IMR-90 (cell line): ENCODE results near the gene GLIS1. TPM values are rescaled to one million over a fixed set of nuclear protein-coding genes. Genes with fewer than 3 reads are reported as not detected.

Experiments
- ATAC-seq: fragments of 200-7000 bp; cut with Tn5 transposase; 2 replicates; pipeline ENCODE4 v1.9.1; 2020; ENCODE audit warnings: low read depth, mild to moderate bottlenecking, moderate library complexity
- BruUV-seq: library from RNA; stranded (reverse); fragments of 400-500 nt; replicated peaks from 2 replicates; lab custom pipeline; 2021; lab: Mats Ljungman, UMichigan
- CTCF ChIA-PET: fragments of 300-600 bp; formaldehyde crosslinking; extraction: SDS; loops from one replicate; lab custom pipeline; 2021; ENCODE audit warnings: antibody characterized with exemption; lab: Yijun Ruan, JAX
- POLR2A ChIA-PET: fragments of 300-600 bp; sonication (Branson Sonifier 250); formaldehyde crosslinking; loops from one replicate; lab custom pipeline; 2022; ENCODE audit warnings: antibody characterized with exemption; ENCODE audit not compliant: unreplicated experiment; lab: Charles Lee
- DNase-seq: peaks from one replicate; pipeline ENCODE4 v3.0.0; 2013
- H2AFZ ChIP-seq: replicated peaks from 2 replicates; pipeline ENCODE3; 2013; ENCODE audit warnings: low read length, mild to moderate bottlenecking; ENCODE audit not compliant: poor library complexity
- H2AK5ac ChIP-seq: 2 replicates; pipeline ENCODE4 v1.6.1; 2013; ENCODE audit warnings: low read depth, low read length, inconsistent platforms
- H2AK9ac ChIP-seq: replicated peaks from 2 replicates; pipeline ENCODE3; 2013; ENCODE audit warnings: mild to moderate bottlenecking, low read depth, low read length, moderate library complexity; ENCODE audit not compliant: poor library complexity
- H2BK120ac ChIP-seq: 2 replicates; pipeline ENCODE4 v1.6.1; 2013; ENCODE audit warnings: low read depth, low read length, inconsistent platforms
- H2BK15ac ChIP-seq: 3 replicates; pipeline ENCODE4 v1.6.1; 2013; ENCODE audit warnings: low read depth, low read length, inconsistent platforms
- H2BK20ac ChIP-seq: 2 replicates; pipeline ENCODE4 v1.6.1; 2013; ENCODE audit warnings: low read depth, mild to moderate bottlenecking, inconsistent platforms, low read length, moderate library complexity
- H2BK5ac ChIP-seq: 2 replicates; pipeline ENCODE4 v1.6.1; 2013; ENCODE audit warnings: mild to moderate bottlenecking, low read depth, low read length, inconsistent platforms; ENCODE audit not compliant: poor library complexity, severe bottlenecking
- H3K14ac ChIP-seq: replicated peaks from 2 replicates; pipeline ENCODE4 v1.6.1; 2013; ENCODE audit warnings: low read depth, low read length, inconsistent platforms
- H3K18ac ChIP-seq: 2 replicates; pipeline ENCODE4 v1.6.1; 2013; ENCODE audit warnings: low read depth, low read length, control low read depth
- H3K23ac ChIP-seq: 2 replicates; pipeline ENCODE4 v1.6.1; 2013; ENCODE audit warnings: low read depth, low read length, inconsistent platforms
- H3K27ac ChIP-seq: 2 replicates; pipeline ENCODE4 v1.5.1; 2013; ENCODE audit warnings: mild to moderate bottlenecking, control low read depth, low read length; ENCODE audit not compliant: insufficient read depth
- H3K27me3 ChIP-seq: 2 replicates; pipeline ENCODE4 v1.6.1; 2013; ENCODE audit warnings: low read length; ENCODE audit not compliant: control insufficient read depth, insufficient read depth
- H3K36me3 ChIP-seq: 2 replicates; pipeline ENCODE4 v1.6.1; 2013; ENCODE audit warnings: low read length, mixed read lengths; ENCODE audit not compliant: control insufficient read depth, insufficient read depth
- H3K4ac ChIP-seq: 2 replicates; pipeline ENCODE4 v1.6.1; 2013; ENCODE audit warnings: low read depth, low read length, inconsistent platforms
- H3K4me1 ChIP-seq: 2 replicates; pipeline ENCODE4 v1.6.1; 2013; ENCODE audit warnings: low read length, mixed read lengths; ENCODE audit not compliant: control insufficient read depth, insufficient read depth
- H3K4me2 ChIP-seq: 2 replicates; pipeline ENCODE4 v1.6.1; 2013; ENCODE audit warnings: low read depth, mild to moderate bottlenecking, control low read depth, low read length, moderate library complexity
- H3K4me3 ChIP-seq: 2 replicates; pipeline ENCODE4 v1.5.1; 2013; ENCODE audit warnings: low read depth, mild to moderate bottlenecking, control low read depth, low read length, moderate library complexity; ENCODE audit not compliant: insufficient read depth
- H3K56ac ChIP-seq: 2 replicates; pipeline ENCODE4 v1.6.1; 2013; ENCODE audit warnings: low read length, inconsistent platforms; ENCODE audit not compliant: insufficient read depth; ENCODE audit errors: extremely low read depth
- H3K79me1 ChIP-seq, 2 experiments: 2 replicates each; pipeline ENCODE4 v1.6.1; 2013; ENCODE audit warnings: low read length in 2 of 2, inconsistent platforms in 1 of 2, low read depth in 1 of 2
- H3K9ac ChIP-seq: 2 replicates; pipeline ENCODE4 v1.6.1; 2013; ENCODE audit warnings: low read depth, low read length, control low read depth
- H3K9me1 ChIP-seq: 2 replicates; pipeline ENCODE4 v1.6.1; 2013; ENCODE audit warnings: low read length, inconsistent platforms; ENCODE audit not compliant: insufficient read depth
- H3K9me3 ChIP-seq: 2 replicates; pipeline ENCODE4 v1.6.1; 2013; ENCODE audit warnings: low read length; ENCODE audit not compliant: control insufficient read depth, insufficient read depth
- H4K20me1 ChIP-seq: 2 replicates; pipeline ENCODE4 v1.6.1; 2013; ENCODE audit warnings: low read length, inconsistent platforms; ENCODE audit not compliant: insufficient read depth
- H4K5ac ChIP-seq: 2 replicates; pipeline ENCODE4 v1.6.1; 2013; ENCODE audit warnings: mild to moderate bottlenecking, low read depth, low read length, control low read depth
- H4K8ac ChIP-seq, 2 experiments: 2 replicates each; pipeline ENCODE4 v1.6.1; 2013; ENCODE audit warnings: low read depth in 2 of 2, low read length in 2 of 2, control low read depth in 1 of 2, inconsistent platforms in 1 of 2
- H4K91ac ChIP-seq: 2 replicates; pipeline ENCODE4 v1.6.1; 2013; ENCODE audit warnings: low read depth, low read length, inconsistent platforms; ENCODE audit not compliant: insufficient read depth
- CHD1 ChIP-seq: IDR thresholded peaks from 2 replicates; pipeline ENCODE4 v1.6.1; 2012; ENCODE audit warnings: low read depth, low read length, improper control_type of control experiment
- FOS ChIP-seq: fragments of 150-350 bp; IDR thresholded peaks from 2 replicates; pipeline ENCODE4 v1.6.1; 2016; ENCODE audit warnings: low read depth, low read length
- MAZ ChIP-seq: IDR thresholded peaks from 2 replicates; pipeline ENCODE4 v1.6.1; 2012; ENCODE audit warnings: low read depth, mild to moderate bottlenecking, low read length, improper control_type of control experiment, moderate library complexity, borderline replicate concordance
- MXI1 ChIP-seq: IDR thresholded peaks from 2 replicates; pipeline ENCODE4 v1.6.1; 2012; ENCODE audit warnings: low read depth, mild to moderate bottlenecking, low read length, moderate library complexity, borderline replicate concordance
- POLR2A ChIP-seq: IDR thresholded peaks from 2 replicates; pipeline ENCODE4 v1.6.1; 2012; ENCODE audit warnings: mild to moderate bottlenecking, low read depth, low read length
- SMC3 ChIP-seq: fragments of 150-350 bp; IDR thresholded peaks from 2 replicates; pipeline ENCODE4 v1.6.1; 2016; ENCODE audit warnings: low read depth, mild to moderate bottlenecking, antibody characterized with exemption, low read length, moderate library complexity
- WGBS, 2 experiments: methylation state at CpG; one replicate each; pipeline versions ENCODE4 v1.1.5 to v1.1.7; 2013; ENCODE audit warnings: missing lambda C conversion rate in 2 of 2; ENCODE audit not compliant: insufficient read length in 1 of 2; ENCODE audit errors: extremely low coverage in 2 of 2; 5-methylcytosine and 5-hydroxymethylcytosine counted together
- dilution Hi-C: fragments of 300-500 bp; cut with HindIII; formaldehyde crosslinking; loops from one replicate; pipeline ENCODE4 v1.14.3; 2018; ENCODE audit warnings: low sequenced_read_pairs; ENCODE audit not compliant: unreplicated experiment
- in situ Hi-C: fragments of 300-500 bp; cut with MboI; formaldehyde crosslinking; loops from 3 replicates; pipeline ENCODE4 v1.14.3; 2019; ENCODE audit warnings: low sequenced_read_pairs, inconsistent platforms, mixed read lengths
- intact Hi-C: fragments of 100-400 bp; cut with micrococcal nuclease; formaldehyde crosslinking; loops from 2 replicates; pipeline ENCODE4 v1.10.0; 2022
- polyA plus RNA-seq, 3 experiments: library from polyadenylated mRNA; depleted of rRNA; stranded (reverse); fragments of >200 nt; gene quantifications; 2 replicates each; pipeline ENCODE4 v1.2.3, GENCODE V29; 2012; ENCODE audit warnings: low replicate concordance in 1 of 3
- total RNA-seq: library from RNA; depleted of rRNA; stranded (reverse); fragments of >200 nt; gene quantifications from 2 replicates; pipeline ENCODE4 v1.2.3, GENCODE V29; 2012
- TF ChIP-seq, protein P1 (sequence below): conservative IDR thresholded peaks from 2 replicates; pipeline ENCODE4 v1.5.1; 2012; ENCODE audit warnings: mild to moderate bottlenecking, low read depth, low read length, improper control_type of control experiment
- TF ChIP-seq, protein P2 (sequence below): fragments of 150-350 bp; IDR thresholded peaks from 2 replicates; pipeline ENCODE4 v1.6.1; 2017; ENCODE audit warnings: mild to moderate bottlenecking, antibody characterized with exemption, low read length, low read depth
- TF ChIP-seq, protein P3 (sequence below): fragments of 150-350 bp; IDR thresholded peaks from 2 replicates; pipeline ENCODE4 v1.6.1; 2016; ENCODE audit warnings: low read depth, mild to moderate bottlenecking, low read length, moderate library complexity, borderline replicate concordance

GLIS1 gene
- total and polyA plus RNA-seq, 2 of the 4 experiments (the other 2 are of a cell fraction) = 0.18 to 2.3 TPM

DNA sequence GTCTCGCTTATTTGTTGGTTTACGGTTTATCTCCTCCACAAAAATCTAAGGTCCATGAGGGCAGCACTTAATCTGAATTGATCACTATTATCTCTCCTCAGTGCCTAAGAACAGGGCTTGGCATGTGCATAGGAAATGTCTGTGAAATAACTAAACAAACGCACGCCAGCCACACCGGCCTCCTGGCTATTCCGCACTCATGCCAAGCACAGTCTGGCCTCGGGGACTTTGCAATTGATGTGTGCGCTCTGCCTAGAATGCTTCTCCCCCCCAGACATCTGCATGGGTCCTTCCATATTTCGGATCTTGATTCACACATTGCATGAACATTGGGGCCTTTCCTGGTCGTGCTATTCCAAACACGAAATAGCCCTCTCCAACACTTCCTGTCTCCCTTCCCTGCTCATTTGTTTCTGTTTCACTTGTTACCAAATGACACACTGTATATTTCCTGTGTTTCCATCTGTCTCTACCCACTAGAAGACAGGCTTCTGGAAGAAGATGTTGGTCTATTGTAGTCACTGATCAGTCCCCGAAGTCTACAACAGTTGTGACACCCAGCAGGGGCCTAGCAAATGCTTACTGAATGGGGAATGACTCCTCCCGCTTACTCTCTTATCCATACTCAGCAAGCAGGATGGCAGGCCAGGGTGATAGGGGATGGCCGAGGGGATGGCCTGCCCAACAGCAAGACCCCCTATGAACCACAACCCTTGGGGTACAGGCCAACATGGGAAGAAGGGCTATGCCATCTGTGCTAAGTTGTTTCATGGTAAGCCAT, 93.9 kb downstream of the GLIS1 start:
- H3K4ac ChIP-seq = no peak overlapping the region
- H4K5ac ChIP-seq = no peak overlapping the region
- ChIA-PET CTCF (no interaction called here), POLR2A (no interaction called here)
- no peak overlapping the region for H2AK5ac ChIP-seq
- H2AFZ ChIP-seq = peak overlapping the region; percentile 52
- H3K9me3 ChIP-seq = no peaks in the 10 kb centered on the region
- in situ Hi-C loops (no loop called here), intact Hi-C loops (no loop called here), dilution Hi-C loops (no loop called here)
- no peaks in the 10 kb centered on the region; the same call in 1 of the 2 replicates for H3K4me1 ChIP-seq
- no peak overlapping the region for H3K23ac ChIP-seq
- no peak overlapping the region for H2BK20ac ChIP-seq
- peak; percentile 51; the same call in 1 of the 2 replicates for ATAC-seq
- no peak overlapping the region for H3K56ac ChIP-seq
- no peaks in the 10 kb centered on the region for H3K36me3 ChIP-seq
- H2BK5ac ChIP-seq = no peak overlapping the region
- H4K20me1 ChIP-seq = no peaks in the 10 kb centered on the region
- no peak overlapping the region for H3K18ac ChIP-seq
- H2AK9ac ChIP-seq = peak overlapping the region; percentile 44
- H3K14ac ChIP-seq = 0 out of 2 replicates have a peak overlapping the region, but pooled peaks have one; percentile 11
- H3K79me1 ChIP-seq = 0 out of 4 replicates have a peak, but pooled peaks cover 0 to 9% of the 10 kb centered on the region in 2 experiments
- peak; percentile 23 for DNase-seq
- H3K9me1 ChIP-seq = peaks cover 10% of the 10 kb centered on the region
- TF ChIP-seq, protein P1, sequence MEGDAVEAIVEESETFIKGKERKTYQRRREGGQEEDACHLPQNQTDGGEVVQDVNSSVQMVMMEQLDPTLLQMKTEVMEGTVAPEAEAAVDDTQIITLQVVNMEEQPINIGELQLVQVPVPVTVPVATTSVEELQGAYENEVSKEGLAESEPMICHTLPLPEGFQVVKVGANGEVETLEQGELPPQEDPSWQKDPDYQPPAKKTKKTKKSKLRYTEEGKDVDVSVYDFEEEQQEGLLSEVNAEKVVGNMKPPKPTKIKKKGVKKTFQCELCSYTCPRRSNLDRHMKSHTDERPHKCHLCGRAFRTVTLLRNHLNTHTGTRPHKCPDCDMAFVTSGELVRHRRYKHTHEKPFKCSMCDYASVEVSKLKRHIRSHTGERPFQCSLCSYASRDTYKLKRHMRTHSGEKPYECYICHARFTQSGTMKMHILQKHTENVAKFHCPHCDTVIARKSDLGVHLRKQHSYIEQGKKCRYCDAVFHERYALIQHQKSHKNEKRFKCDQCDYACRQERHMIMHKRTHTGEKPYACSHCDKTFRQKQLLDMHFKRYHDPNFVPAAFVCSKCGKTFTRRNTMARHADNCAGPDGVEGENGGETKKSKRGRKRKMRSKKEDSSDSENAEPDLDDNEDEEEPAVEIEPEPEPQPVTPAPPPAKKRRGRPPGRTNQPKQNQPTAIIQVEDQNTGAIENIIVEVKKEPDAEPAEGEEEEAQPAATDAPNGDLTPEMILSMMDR = no peak
- TF ChIP-seq, protein P2, sequence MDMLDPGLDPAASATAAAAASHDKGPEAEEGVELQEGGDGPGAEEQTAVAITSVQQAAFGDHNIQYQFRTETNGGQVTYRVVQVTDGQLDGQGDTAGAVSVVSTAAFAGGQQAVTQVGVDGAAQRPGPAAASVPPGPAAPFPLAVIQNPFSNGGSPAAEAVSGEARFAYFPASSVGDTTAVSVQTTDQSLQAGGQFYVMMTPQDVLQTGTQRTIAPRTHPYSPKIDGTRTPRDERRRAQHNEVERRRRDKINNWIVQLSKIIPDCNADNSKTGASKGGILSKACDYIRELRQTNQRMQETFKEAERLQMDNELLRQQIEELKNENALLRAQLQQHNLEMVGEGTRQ = no peak
- TF ChIP-seq, protein P3, sequence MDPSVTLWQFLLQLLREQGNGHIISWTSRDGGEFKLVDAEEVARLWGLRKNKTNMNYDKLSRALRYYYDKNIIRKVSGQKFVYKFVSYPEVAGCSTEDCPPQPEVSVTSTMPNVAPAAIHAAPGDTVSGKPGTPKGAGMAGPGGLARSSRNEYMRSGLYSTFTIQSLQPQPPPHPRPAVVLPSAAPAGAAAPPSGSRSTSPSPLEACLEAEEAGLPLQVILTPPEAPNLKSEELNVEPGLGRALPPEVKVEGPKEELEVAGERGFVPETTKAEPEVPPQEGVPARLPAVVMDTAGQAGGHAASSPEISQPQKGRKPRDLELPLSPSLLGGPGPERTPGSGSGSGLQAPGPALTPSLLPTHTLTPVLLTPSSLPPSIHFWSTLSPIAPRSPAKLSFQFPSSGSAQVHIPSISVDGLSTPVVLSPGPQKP = no peak
- TF ChIP-seq MAZ (no peak), CHD1 (no peak), FOS (no peak), SMC3 (no peak), POLR2A (no peak), MXI1 (no peak)
- H3K27ac ChIP-seq = no peak overlapping the region
- BruUV-seq = no TSS peak
- no peak overlapping the region for H2BK120ac ChIP-seq
- H4K8ac ChIP-seq = peak overlapping the region in 1 of 2 experiments; percentile 8; a peak in 1 of 4 replicates
- H3K4me3 ChIP-seq = no peak overlapping the region
- WGBS, 2 experiments = 53% methylated on average over 7 of the region's 14 CpGs; no CpG with 5 or more reads in 1 of the 2 experiments
- no peak overlapping the region for H4K91ac ChIP-seq
- peak overlapping the region; percentile 29; the same call in 1 of the 2 replicates for H3K4me2 ChIP-seq
- H3K27me3 ChIP-seq = peaks cover 2% of the 10 kb centered on the region; the same call in 1 of the 2 replicates
- no peak overlapping the region for H2BK15ac ChIP-seq
- no peak overlapping the region for H3K9ac ChIP-seq
